Body of pancreas (tissue), 4 donors: ENCODE measurements around the gene TCHP. TPM values are rescaled to one million over a fixed set of nuclear protein-coding genes. Genes with fewer than 3 reads are reported as not detected.

Source experiments
- ATAC-seq: fragments of 150-250 bp; one replicate; pipeline ENCODE4 v1.9.1; 2016
- DNase-seq, 4 donors: peaks; one replicate each; pipeline ENCODE4 v3.0.0-alpha.2; 2019
- H3K27ac ChIP-seq, 4 donors: fragments of 200-600 bp; sonication (generic); 1 replicate in 3 of 4; 2 replicates in 1 of 4; pipeline versions ENCODE4 v1.5.1 to v1.6.1; 2016 to 2019; ENCODE audit warnings: mild to moderate bottlenecking in 1 of 4, mixed read lengths in 1 of 4, moderate library complexity in 1 of 4
- H3K27me3 ChIP-seq, 2 donors: fragments of 200-600 bp; sonication (generic); one replicate each; pipeline ENCODE4 v1.6.0; 2016; ENCODE audit warnings: mild to moderate bottlenecking in 1 of 2
- H3K36me3 ChIP-seq, 2 donors: fragments of 200-600 bp; sonication (generic); replicated peaks in 1 of 2; 2 replicates each; pipeline ENCODE4 v1.5.1; 2016; ENCODE audit warnings: low read depth in 2 of 2; ENCODE audit not compliant: insufficient read depth in 1 of 2
- H3K4me1 ChIP-seq: fragments of 200-600 bp; sonication (generic); one replicate; pipeline ENCODE4 v1.6.0; 2016
- H3K4me3 ChIP-seq, 2 donors: fragments of 200-600 bp; sonication (generic); 1 replicate in 1 of 2; 2 replicates in 1 of 2; pipeline ENCODE4 v1.5.1; 2016 to 2019
- H3K9me3 ChIP-seq, 3 donors: fragments of 200-600 bp; sonication (generic); 1 replicate in 2 of 3; 2 replicates in 1 of 3; pipeline ENCODE4 v1.5.1; 2016
- CTCF ChIP-seq, 7 experiments: fragments of 450-650 bp in 4 of 7; fragments of 200-600 bp in 3 of 7; sonication (generic) in 3 of 7; IDR thresholded peaks; one replicate each; pipeline ENCODE4 v1.5.1; 2016 to 2019; ENCODE audit warnings: antibody characterized with exemption in 7 of 7
- POLR2A ChIP-seq, 3 donors: fragments of 450-650 bp; IDR thresholded peaks; one replicate each; pipeline ENCODE4 v1.6.1; 2016; ENCODE audit warnings: antibody characterized with exemption in 3 of 3, mild to moderate bottlenecking in 2 of 3
- WGBS, 2 donors: methylation state at CpG; one replicate each; pipeline ENCODE4 v1.1.5; 2017; 5-methylcytosine and 5-hydroxymethylcytosine counted together
- intact Hi-C: fragments of 100-400 bp; cut with DNase I; formaldehyde crosslinking; loops from one replicate; pipeline ENCODE4 v1.15.1; 2023
- small RNA-seq: library from RNA; depleted of rRNA; stranded (forward); fragments of <200 nt; gene quantifications from one replicate; pipeline ENCODE3, GENCODE V24; 2016
- total RNA-seq, 2 donors: library from RNA; depleted of rRNA; stranded (reverse); fragments of >200 nt; gene quantifications; one replicate each; pipeline ENCODE4 v1.1.0, GENCODE V29; 2016

The TCHP gene
- total RNA-seq, 2 donors from 2014 or later, result 29.3 to 72.2 TPM

- WGBS, 2 donors, result 72 to 94% methylated on average over 7 to 8 of the region's 8 CpGs
- no peaks in the 10 kb centered on the region for H3K4me1 ChIP-seq
- H3K27ac ChIP-seq, result no peak overlapping the region
- no peaks in the 10 kb centered on the region for H3K27me3 ChIP-seq
- no peaks in the 10 kb centered on the region for H3K9me3 ChIP-seq
- intact Hi-C loops, result no loop called here
- DNase-seq (no peak), ATAC-seq (no peak)
- TF ChIP-seq CTCF (IDR thresholded peaks at IDR 0.05), result no peak
- TF ChIP-seq POLR2A (IDR thresholded peaks at IDR 0.05), result no peak
- no peak overlapping the region for H3K4me3 ChIP-seq
- peaks cover 0 to 12% of the 10 kb centered on the region in 2 donors for H3K36me3 ChIP-seq
Observed at GRCh38 chr12:109967383-109968031, 67.4 kb downstream of the TCHP start.

Small RNA genes lying within 50 kb of the gene (small RNA-seq; reads per million reads assigned to genes)
- not detected for gene RN7SL441P

Other genes with a start within 250 kb of the TCHP start
- 10 to 100 TPM in 1 of 2 donors, 1 to 10 TPM in 1; 8.0 to 16.2 TPM for gene FAM222A, start 186.4 kb upstream of the TCHP start, total RNA-seq
- gene TRPV4, start 66.9 kb upstream of the TCHP start, total RNA-seq, result 1 to 10 TPM; 5.2 to 6.3 TPM
- gene GLTP, start 19.7 kb upstream of the TCHP start, total RNA-seq, result 10 to 100 TPM; 21.1 to 27.8 TPM
- 10 to 100 TPM; 44.4 to 50.1 TPM for gene GIT2, start 96.1 kb downstream of the TCHP start, total RNA-seq
- gene ANKRD13A, start 99.2 kb downstream of the TCHP start, total RNA-seq, result 10 to 100 TPM; 33.0 to 35.0 TPM
- gene C12orf76, start 148.2 kb downstream of the TCHP start, total RNA-seq, result 10 to 100 TPM in 1 of 2 donors, 1 to 10 TPM in 1; 2.0 to 15.3 TPM
- 1 to 10 TPM; 5.2 to 6.3 TPM for gene IFT81, start 224.1 kb downstream of the TCHP start, total RNA-seq